Smooth muscle cell (in vitro differentiated cells): Measurements from ENCODE around the gene INSIG1. TPM values are rescaled to one million over a fixed set of nuclear protein-coding genes. Genes with fewer than 3 reads are reported as not detected.

Experiments used
- DNase-seq: peaks from one replicate; lab custom pipeline; 2025; ENCODE audit not compliant: unreplicated experiment; lab: John Stamatoyannopoulos, UW
- H2AFZ ChIP-seq: fragments of 200-600 bp; sonication (generic); 2 replicates; pipeline ENCODE4 v1.6.0; 2016; ENCODE audit warnings: antibody characterized with exemption, low read depth, mild to moderate bottlenecking
- H3F3A ChIP-seq: fragments of 200-600 bp; sonication (generic); 2 replicates; pipeline ENCODE4 v1.6.0; 2017; ENCODE audit warnings: antibody characterized with exemption, low read depth
- H3K27ac ChIP-seq: fragments of 200-600 bp; sonication (generic); 2 replicates; pipeline ENCODE4 v1.5.1; 2016; ENCODE audit warnings: low read depth, mild to moderate bottlenecking
- H3K27me3 ChIP-seq: fragments of 200-600 bp; sonication (generic); 2 replicates; pipeline ENCODE4 v1.6.1; 2016; ENCODE audit warnings: low read depth, mild to moderate bottlenecking
- H3K36me3 ChIP-seq: fragments of 200-600 bp; sonication (generic); 2 replicates; pipeline ENCODE4 v1.5.1; 2016; ENCODE audit warnings: low read depth
- H3K4me1 ChIP-seq: fragments of 200-600 bp; sonication (generic); 2 replicates; pipeline ENCODE4 v1.5.1; 2016; ENCODE audit warnings: low read depth
- H3K4me2 ChIP-seq: fragments of 200-600 bp; sonication (generic); 2 replicates; pipeline ENCODE4 v1.6.0; 2016; ENCODE audit warnings: mild to moderate bottlenecking
- H3K4me3 ChIP-seq: fragments of 200-600 bp; sonication (generic); 2 replicates; pipeline ENCODE4 v1.5.1; 2016; ENCODE audit warnings: mild to moderate bottlenecking
- H3K79me2 ChIP-seq: fragments of 200-600 bp; sonication (generic); 2 replicates; pipeline ENCODE4 v1.6.0; 2016; ENCODE audit warnings: low read depth, mild to moderate bottlenecking
- H3K9ac ChIP-seq: fragments of 200-600 bp; sonication (generic); 2 replicates; pipeline ENCODE4 v1.6.0; 2016; ENCODE audit warnings: low read depth
- H3K9me3 ChIP-seq: fragments of 200-600 bp; sonication (generic); replicated peaks from 2 replicates; pipeline ENCODE4 v1.5.1; 2016; ENCODE audit warnings: low read depth
- H4K20me1 ChIP-seq: fragments of 200-600 bp; sonication (generic); 2 replicates; pipeline ENCODE4 v1.6.0; 2016; ENCODE audit warnings: low read depth
- CTCF ChIP-seq: fragments of 200-600 bp; sonication (generic); IDR thresholded peaks from 2 replicates; pipeline ENCODE4 v1.5.1; 2017; ENCODE audit warnings: borderline replicate concordance, mild to moderate bottlenecking, antibody characterized with exemption; ENCODE audit not compliant: insufficient read depth, poor library complexity, severe bottlenecking
- WGBS: methylation state at CpG from one replicate; pipeline ENCODE4 v1.1.7; 2016; ENCODE audit warnings: low lambda C conversion rate; 5-methylcytosine and 5-hydroxymethylcytosine counted together
- polyA plus RNA-seq: library from polyadenylated mRNA; unstranded; fragments of >200 nt; fragmentation: Nextera tagmentation; extraction: Ambion mirVana; gene quantifications from 2 replicates; pipeline ENCODE4 v1.2.1, GENCODE V29; 2016
- total RNA-seq: library from RNA; depleted of rRNA; stranded (reverse); fragments of >200 nt; gene quantifications from 2 replicates; pipeline ENCODE4 v1.2.3, GENCODE V29; 2014

The INSIG1 gene
- total and polyA plus RNA-seq, 2 experiments from 2014 or later: 277 to 302 TPM

GRCh38 chr7:155352076-155352752 is 54.5 kb downstream of the INSIG1 start:
- Histone ChIP-seq H2AFZ (no peak overlapping the region), H3K4me3 (no peak overlapping the region), H3K4me1 (no peaks in the 10 kb centered on the region), H3K36me3 (no peaks in the 10 kb centered on the region), H3K9ac (no peak overlapping the region), H3K9me3 (no peaks in the 10 kb centered on the region), H4K20me1 (no peaks in the 10 kb centered on the region), H3K27me3 (peaks cover 19% of the 10 kb centered on the region), H3K4me2 (no peak overlapping the region), H3K27ac (no peak overlapping the region), H3K79me2 (no peaks in the 10 kb centered on the region), H3F3A (no peaks in the 10 kb centered on the region)
- no peak for DNase-seq
- no peak for TF ChIP-seq CTCF
- WGBS: 89% methylated on average over 21 of the region's 21 CpGs

- Histone ChIP-seq H3K79me2 (no peaks in the 10 kb centered on the region), H3K4me1 (no peaks in the 10 kb centered on the region), H3K27me3 (peaks cover 23% of the 10 kb centered on the region), H3K9ac (no peak overlapping the region), H3K4me3 (no peak overlapping the region), H3K27ac (no peak overlapping the region), H4K20me1 (no peaks in the 10 kb centered on the region), H2AFZ (no peak overlapping the region), H3K4me2 (no peak overlapping the region), H3K36me3 (no peaks in the 10 kb centered on the region), H3F3A (no peaks in the 10 kb centered on the region), H3K9me3 (no peaks in the 10 kb centered on the region)
- 87% methylated on average over 5 of the region's 5 CpGs for WGBS
- no peak for TF ChIP-seq CTCF
- no peak for DNase-seq
Observed at GRCh38 chr7:155352753-155353115, 55.1 kb downstream of the INSIG1 start.

GRCh38 chr7:155353256-155353897 is 55.7 kb downstream of the INSIG1 start:
- Histone ChIP-seq H3K27me3 (peaks cover 30% of the 10 kb centered on the region), H3K4me1 (no peaks in the 10 kb centered on the region), H3K4me2 (no peak overlapping the region), H4K20me1 (no peaks in the 10 kb centered on the region), H3K4me3 (no peak overlapping the region), H3K36me3 (no peaks in the 10 kb centered on the region), H3F3A (no peaks in the 10 kb centered on the region), H3K9me3 (no peaks in the 10 kb centered on the region), H3K27ac (no peak overlapping the region), H2AFZ (no peak overlapping the region), H3K9ac (no peak overlapping the region), H3K79me2 (no peaks in the 10 kb centered on the region)
- TF ChIP-seq CTCF: no peak
- WGBS: 80% methylated on average over 9 of the region's 9 CpGs
- no peak for DNase-seq
